Thoracic aorta (tissue), 2 donors: ENCODE measurements around the gene SYDE1. TPM values are rescaled to one million over a fixed set of nuclear protein-coding genes. Genes with fewer than 3 reads are reported as not detected.
A peak's percentile ranks its signal among the peaks of the same experiment; 100 is the strongest.

Source experiments
- ATAC-seq: fragments of 150-250 bp; one replicate; pipeline ENCODE4 v1.8.0; 2017; ENCODE audit warnings: low read depth; ENCODE audit not compliant: insufficient number of reproducible peaks, low FRiP score
- DNase-seq: peaks from one replicate; pipeline ENCODE4 v3.0.0-alpha.2; 2020; ENCODE audit warnings: low spot score
- H3K27ac ChIP-seq, 2 donors: fragments of 200-600 bp; sonication (generic); 1 replicate in 1 of 2; 2 replicates in 1 of 2; pipeline ENCODE4 v1.5.1; 2016; ENCODE audit warnings: mild to moderate bottlenecking in 2 of 2, moderate library complexity in 2 of 2
- H3K27me3 ChIP-seq: fragments of 200-600 bp; sonication (generic); replicated peaks from 2 replicates; pipeline ENCODE4 v1.6.0; 2016; ENCODE audit warnings: mild to moderate bottlenecking; ENCODE audit not compliant: insufficient read depth
- H3K36me3 ChIP-seq: fragments of 200-600 bp; sonication (generic); one replicate; pipeline ENCODE4 v1.5.1; 2016
- H3K4me1 ChIP-seq, 2 donors: fragments of 200-600 bp; sonication (generic); 1 replicate in 1 of 2; 2 replicates in 1 of 2; pipeline versions ENCODE4 v1.5.1 to v1.6.0; 2016; ENCODE audit warnings: low read depth in 2 of 2, mild to moderate bottlenecking in 1 of 2; ENCODE audit not compliant: control insufficient read depth in 1 of 2
- H3K4me3 ChIP-seq: fragments of 200-600 bp; sonication (generic); 2 replicates; pipeline ENCODE4 v1.5.1; 2016; ENCODE audit warnings: mild to moderate bottlenecking
- H3K9me3 ChIP-seq: fragments of 200-600 bp; sonication (generic); 2 replicates; pipeline ENCODE4 v1.5.1; 2016
- CTCF ChIP-seq: fragments of 200-600 bp; sonication (generic); IDR thresholded peaks from one replicate; pipeline ENCODE4 v1.5.1; 2019; ENCODE audit warnings: antibody characterized with exemption
- total RNA-seq, 2 donors: library from RNA; depleted of rRNA; stranded (reverse); fragments of >200 nt; gene quantifications; one replicate each; pipeline versions ENCODE4 v1.1.0 to v1.2.3, GENCODE V29; 2016

Gene SYDE1
- total RNA-seq, 2 donors from 2014 or later = 46.6 to 83.3 TPM

DNA sequence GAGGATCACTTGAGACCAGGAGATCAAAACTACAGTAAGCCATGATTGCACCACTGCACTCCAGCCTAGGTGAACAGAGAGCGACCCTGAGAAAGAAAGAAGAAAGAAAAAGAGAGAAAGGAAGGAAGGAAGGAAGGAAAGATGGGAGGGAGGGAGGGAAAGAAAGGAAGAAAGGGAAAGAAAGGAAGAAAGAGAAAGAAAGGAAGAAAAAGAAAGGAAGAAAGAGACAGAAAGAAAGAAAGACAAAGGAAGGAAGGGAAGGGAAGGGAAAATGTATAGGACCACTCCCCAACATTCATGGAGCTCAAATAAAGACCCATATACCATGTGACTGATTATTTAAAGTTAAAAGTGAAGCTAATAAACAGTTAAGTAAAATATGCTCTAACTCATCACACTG, 39.9 kb downstream of the SYDE1 start:
- Histone ChIP-seq H3K4me3 (no peak overlapping the region), H3K27me3 (no peaks in the 10 kb centered on the region), H3K4me1 (no peaks in the 10 kb centered on the region), H3K9me3 (no peaks in the 10 kb centered on the region), H3K27ac (no peak overlapping the region), H3K36me3 (no peaks in the 10 kb centered on the region)
- no peak for ATAC-seq
- no peak for DNase-seq
- no peak for TF ChIP-seq CTCF

GRCh38 chr19:15149737-15150136, 42.5 kb downstream of the SYDE1 start:
- Histone ChIP-seq H3K4me1 (no peaks in the 10 kb centered on the region), H3K27ac (no peak overlapping the region), H3K4me3 (no peak overlapping the region), H3K36me3 (no peaks in the 10 kb centered on the region), H3K27me3 (no peaks in the 10 kb centered on the region), H3K9me3 (no peaks in the 10 kb centered on the region)
- no peak for DNase-seq
- no peak for TF ChIP-seq CTCF
- no peak for ATAC-seq

DNA sequence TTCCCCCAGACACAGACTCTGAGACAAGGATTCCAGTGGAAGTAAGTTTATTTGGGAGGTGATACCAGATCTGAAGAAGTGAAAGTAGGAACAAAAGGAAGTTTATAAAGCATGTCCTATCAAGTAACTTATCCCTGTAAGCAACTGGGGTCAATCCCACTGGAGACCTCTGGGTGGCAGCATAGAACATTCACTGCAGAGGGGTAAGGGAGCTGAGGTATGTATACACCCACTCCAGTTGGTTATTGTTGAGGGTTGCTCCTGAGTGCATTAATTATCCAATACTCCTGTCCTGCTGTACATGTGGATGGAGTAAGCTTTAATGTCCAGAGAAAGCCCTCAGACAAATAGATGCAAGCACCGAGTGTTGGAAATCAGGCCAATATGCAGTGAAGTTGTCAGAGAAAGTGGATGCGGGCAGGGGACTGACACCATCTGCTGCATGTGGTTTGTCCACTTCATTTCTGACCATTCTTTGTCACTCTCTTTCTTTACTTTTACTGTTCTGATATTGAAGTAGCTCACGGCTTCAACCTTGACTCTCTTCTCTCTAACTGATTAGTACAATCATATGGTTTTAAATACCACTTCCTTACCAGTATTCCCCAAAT, 46.9 kb downstream of the SYDE1 start:
- no peaks in the 10 kb centered on the region for H3K36me3 ChIP-seq

DNA sequence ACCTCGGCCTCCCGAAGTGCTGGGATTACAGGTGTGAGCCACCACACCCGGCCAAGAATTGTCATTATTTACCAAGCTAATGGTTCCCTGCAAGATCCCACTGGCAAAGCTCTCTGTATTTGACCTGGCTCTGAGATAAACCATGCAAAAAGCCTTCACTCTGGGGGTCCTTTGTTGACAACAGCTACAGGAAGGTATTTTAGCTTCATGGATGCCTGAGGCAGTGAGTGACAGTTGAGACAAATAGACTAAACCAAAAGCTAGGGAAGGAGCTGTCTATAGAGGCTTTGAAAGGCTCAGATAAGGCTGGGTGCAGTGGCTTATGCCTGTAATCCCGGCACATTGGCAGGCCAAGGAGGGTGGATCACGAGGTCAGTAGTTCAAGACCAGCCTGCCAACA, 48.1 kb downstream of the SYDE1 start:
- Histone ChIP-seq H3K27ac (no peak overlapping the region), H3K9me3 (no peaks in the 10 kb centered on the region), H3K36me3 (peaks cover 9% of the 10 kb centered on the region), H3K27me3 (no peaks in the 10 kb centered on the region), H3K4me3 (no peak overlapping the region), H3K4me1 (no peaks in the 10 kb centered on the region)
- ATAC-seq (no peak), DNase-seq (no peak)
- no peak for TF ChIP-seq CTCF

More for the DNA sequence above, 46.9 kb downstream of the SYDE1 start:
- Histone ChIP-seq H3K27ac (no peak overlapping the region), H3K9me3 (no peaks in the 10 kb centered on the region), H3K4me3 (no peak overlapping the region), H3K27me3 (no peaks in the 10 kb centered on the region), H3K4me1 (no peaks in the 10 kb centered on the region)
- DNase-seq (no peak), ATAC-seq (no peak)
- TF ChIP-seq CTCF = peak; percentile 33

DNA sequence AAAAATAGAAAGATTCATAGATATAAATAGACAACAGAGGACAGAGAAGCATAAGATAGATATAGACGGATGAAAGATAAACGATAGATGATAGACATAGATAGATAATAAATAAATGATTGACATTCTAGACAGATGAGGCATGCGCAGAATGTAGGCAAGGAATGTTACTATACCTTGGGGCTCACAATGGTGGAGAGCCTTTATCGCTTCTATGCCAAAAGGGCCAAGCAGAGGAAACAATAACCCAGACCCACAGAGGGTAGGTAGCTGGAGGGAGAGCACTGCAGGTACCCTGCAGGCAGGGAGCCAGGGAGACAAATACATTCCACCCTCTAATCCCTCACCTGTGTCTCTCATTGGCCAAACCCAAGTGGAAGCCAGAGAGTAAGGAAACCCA, 49.2 kb downstream of the SYDE1 start:
- Histone ChIP-seq H3K4me3 (no peak overlapping the region), H3K9me3 (no peaks in the 10 kb centered on the region), H3K36me3 (peaks cover 20% of the 10 kb centered on the region), H3K4me1 (no peaks in the 10 kb centered on the region), H3K27me3 (no peaks in the 10 kb centered on the region), H3K27ac (no peak overlapping the region)
- DNase-seq = no peak
- TF ChIP-seq CTCF = no peak
- no peak for ATAC-seq
